GM15510 (cell line): ENCODE results near the gene NEK1.

Source experiments
- POLR2A ChIP-seq: IDR thresholded peaks from 3 replicates; pipeline ENCODE4 v1.6.1; 2011; ENCODE audit warnings: borderline replicate concordance; ENCODE audit not compliant: insufficient read length; ENCODE audit errors: extremely low read depth

The NEK1 gene, protein sequence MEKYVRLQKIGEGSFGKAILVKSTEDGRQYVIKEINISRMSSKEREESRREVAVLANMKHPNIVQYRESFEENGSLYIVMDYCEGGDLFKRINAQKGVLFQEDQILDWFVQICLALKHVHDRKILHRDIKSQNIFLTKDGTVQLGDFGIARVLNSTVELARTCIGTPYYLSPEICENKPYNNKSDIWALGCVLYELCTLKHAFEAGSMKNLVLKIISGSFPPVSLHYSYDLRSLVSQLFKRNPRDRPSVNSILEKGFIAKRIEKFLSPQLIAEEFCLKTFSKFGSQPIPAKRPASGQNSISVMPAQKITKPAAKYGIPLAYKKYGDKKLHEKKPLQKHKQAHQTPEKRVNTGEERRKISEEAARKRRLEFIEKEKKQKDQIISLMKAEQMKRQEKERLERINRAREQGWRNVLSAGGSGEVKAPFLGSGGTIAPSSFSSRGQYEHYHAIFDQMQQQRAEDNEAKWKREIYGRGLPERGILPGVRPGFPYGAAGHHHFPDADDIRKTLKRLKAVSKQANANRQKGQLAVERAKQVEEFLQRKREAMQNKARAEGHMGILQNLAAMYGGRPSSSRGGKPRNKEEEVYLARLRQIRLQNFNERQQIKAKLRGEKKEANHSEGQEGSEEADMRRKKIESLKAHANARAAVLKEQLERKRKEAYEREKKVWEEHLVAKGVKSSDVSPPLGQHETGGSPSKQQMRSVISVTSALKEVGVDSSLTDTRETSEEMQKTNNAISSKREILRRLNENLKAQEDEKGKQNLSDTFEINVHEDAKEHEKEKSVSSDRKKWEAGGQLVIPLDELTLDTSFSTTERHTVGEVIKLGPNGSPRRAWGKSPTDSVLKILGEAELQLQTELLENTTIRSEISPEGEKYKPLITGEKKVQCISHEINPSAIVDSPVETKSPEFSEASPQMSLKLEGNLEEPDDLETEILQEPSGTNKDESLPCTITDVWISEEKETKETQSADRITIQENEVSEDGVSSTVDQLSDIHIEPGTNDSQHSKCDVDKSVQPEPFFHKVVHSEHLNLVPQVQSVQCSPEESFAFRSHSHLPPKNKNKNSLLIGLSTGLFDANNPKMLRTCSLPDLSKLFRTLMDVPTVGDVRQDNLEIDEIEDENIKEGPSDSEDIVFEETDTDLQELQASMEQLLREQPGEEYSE (N-terminal part only)

DNA sequence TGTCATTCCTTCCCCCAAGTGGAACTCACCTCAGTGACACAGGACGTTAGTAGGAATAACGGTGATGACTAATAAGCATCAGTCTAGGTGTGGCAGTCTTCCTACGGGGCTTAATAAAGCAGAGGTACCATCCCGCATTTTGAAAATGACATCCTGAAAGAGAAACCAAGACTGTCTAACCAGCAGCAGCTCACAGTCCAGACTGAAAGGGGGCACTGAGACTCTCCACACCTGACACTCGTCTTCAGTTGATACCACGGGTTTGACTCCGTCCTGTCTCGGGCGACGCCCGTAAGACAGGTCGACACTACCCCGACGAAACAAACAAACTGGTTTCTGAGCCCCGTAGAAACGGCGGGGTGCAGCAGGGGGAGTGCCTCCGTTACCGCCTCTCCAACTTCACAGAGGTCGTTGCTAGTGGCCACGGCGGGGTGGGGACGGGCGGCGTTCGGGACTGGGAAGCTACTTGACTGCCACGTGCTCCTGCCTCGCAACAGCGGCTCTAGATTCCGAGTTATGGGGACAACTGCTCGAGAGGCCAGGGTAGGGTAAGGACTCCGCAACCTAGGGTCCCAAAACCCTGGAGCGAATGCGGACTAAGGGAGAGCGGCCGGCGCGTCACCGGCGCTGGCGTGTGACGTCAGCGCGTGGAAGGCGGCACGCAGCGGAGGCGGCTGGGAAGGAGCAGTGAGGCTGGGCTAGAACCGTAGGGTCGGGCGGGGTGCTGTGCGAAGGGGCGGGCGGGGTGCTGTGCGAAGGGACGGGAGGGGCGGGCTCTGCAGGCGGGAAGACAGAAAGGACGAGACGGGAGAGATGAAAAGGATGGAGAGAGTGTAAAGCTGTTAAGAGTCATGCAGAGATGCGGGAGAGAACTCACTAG lies at the start of gene NEK1:
Gene NEK1, minus strand, starts transcription at position 593 of the 880 bp plus-strand sequence. CDS start 9,953 bp downstream, outside the sequence.
- peak; percentile 95 for TF ChIP-seq POLR2A

DNA sequence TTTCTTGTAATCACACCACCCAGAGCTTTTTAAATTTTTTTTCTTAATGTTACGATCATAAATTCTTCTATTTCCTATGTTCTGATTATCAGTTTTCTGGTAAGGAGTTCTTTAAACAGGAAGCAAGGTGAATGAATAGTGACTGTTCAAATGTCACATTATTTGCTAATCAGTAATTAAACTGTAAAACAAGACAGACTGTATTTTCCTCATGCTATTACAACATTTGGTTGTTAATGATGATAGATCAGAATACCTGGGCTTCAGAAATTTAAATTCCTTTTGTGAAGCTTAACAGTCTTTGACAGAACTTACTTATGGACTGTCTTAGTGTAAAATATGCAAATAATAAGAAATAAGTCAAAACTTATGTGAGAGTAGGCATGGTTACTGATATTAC lies 49.4 kb upstream of the NEK1 start:
- TF ChIP-seq POLR2A, result no peak

DNA sequence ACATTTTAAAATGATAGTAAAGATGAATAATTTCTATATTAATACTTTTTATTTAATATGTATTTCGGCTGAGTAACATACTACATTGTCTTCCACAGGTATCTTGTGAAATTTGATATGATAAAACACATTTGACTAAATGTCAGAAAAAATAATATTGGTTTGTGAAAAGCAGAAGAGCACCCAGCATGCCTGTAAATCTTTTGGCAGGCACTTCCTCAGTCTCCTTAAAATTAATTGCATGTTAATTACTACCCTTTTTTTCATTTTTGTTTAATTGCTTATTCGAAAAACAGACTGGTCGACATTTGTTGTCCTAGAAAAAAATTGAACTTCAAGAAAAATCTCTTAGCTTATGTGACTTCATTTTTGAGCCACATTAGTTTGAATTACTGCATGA lies 48.5 kb upstream of the NEK1 start:
- no peak for TF ChIP-seq POLR2A

DNA sequence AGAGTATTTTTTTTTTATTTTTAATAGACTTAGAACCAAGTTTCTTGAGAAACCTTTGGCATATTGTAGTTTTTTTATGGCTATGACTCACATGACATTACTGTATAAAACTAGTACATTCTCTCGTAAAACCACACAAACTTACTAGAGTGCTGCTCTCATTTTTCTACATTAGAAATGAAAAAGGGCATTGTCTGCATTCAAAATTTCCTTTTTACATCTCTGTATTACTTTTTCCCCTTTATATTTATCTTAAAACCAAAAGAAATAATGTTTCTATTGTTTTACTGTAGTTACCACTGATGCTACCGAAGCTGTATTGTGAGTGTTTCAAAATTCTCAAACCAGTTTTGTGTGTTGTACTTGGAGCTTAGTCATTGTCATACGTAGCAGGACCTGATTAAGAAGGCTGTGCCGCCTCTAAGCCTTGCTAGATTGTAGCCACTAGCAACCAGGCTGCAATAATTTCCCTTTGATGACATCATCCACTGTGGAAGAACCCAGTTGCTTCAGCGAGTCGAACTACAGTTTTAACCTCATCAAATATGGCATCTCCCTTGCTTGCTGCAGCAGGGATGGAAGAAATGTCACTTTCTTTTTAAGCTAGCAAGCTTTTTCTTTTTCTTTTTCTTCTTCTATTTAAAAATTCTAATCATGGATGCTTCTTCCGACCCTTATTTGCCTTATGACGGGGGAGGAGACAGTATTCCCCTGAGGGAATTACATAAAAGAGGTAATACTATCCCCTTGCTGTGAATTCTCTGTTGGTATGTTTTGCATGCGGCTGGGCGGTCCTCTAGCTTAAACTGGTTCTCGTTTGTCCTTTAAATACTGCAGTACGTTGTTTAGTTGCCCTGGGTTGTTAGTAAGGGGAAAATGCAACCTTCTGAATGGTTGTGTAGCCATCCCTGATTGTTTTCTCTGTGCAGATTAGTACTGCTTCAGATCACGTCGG lies 47.6 kb upstream of the NEK1 start:
- TF ChIP-seq POLR2A, result no peak

DNA sequence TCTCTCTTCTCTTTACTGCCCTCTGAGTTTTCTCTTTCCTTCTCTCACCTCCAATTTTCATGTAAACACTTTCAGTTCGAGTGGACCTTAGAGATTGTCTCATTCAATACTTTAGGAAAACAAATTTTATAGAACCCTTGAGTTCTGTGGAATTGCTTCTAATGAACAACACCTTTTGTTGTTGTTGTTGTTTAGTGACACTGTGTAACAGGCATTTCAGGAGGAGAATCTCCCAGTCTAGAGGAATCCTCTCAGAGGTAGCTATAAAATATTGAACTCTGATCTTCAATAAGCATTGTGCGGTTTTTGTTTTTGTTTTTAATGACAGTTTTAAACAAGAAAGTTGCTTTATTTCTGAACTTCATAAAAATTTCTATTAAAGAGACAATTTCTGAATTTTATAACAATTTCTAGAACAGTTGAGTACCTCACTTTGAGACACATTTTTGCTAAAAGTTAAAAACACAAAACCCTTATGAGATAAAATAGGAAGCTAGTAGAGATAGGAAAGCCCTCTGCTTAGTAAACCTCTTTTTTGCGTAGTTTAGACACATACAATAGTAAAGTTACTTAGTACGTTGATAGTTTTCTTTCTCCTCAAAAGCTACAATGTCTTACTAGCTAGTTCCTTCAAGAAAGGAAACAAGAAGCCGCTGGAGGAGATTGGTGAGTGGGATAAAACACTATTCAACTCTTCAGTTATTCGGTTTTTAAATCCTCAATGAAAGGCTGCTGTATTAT lies 46.8 kb upstream of the NEK1 start:
- no peak for TF ChIP-seq POLR2A

DNA sequence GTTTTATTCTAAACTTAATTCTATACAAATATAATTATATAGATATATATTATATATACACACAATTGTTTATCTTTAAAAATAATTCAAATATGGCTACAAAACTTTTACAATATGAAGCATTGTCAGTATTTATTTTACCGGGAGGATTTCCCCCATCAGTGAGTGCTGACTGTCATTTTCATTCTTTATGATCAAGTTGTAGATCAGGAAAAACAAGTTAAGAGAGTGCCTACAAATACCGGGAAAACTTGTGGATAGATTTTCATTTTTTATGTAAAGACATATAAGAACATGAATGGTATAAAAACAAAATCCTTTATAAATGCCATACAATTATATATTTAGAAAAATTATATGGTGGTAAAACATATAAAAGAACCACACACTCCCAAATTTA lies 45.8 kb upstream of the NEK1 start:
- no peak for TF ChIP-seq POLR2A

DNA sequence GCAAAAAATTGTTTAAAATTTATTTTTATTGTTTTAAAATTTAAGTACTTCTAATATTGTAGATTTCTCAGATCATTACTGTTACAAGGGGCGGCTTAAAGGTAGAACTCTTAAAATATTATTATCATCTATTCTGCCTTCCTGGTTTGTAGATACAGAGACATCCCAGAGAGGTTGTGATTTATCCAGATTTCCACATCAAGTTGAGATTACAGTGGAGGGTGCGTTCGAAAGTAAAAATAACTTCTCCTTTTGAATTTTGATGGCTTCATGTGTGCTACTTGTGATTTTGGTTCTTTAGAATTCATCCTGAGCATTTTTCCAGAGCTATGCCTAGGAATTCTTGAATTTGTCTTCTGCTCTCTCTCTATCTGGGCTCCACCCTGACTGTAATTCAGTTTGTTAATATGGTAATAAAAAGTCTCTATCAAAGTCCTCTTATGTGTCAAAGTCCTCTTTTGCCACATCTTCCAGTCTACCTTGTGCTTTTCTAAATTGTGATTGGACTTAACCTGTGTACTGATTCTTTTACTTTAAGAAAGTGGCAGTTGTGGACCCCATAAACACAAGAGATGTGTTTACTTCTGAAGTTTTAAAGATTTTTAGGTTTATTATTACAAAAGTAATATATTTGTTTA lies 45.2 kb upstream of the NEK1 start:
- TF ChIP-seq POLR2A, result no peak

DNA sequence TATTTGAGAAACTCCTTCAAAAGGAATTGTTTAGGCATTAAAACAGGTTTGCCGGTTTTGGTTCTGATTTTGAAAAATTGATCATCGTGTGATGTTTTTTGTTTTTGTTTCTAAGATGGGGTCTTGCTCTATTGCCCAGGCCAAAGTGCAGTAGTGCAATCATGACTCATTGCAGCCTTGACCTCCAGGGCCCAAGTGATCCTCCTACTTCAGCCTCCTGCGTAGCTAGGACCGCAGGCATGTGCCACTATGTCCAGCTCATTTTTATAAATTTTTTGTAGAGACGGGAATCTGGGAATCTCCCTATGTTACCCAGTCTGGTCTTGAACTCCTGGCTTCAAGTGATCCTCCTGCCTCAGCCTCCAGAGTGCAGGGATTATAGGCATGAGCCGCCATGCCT lies 43.0 kb upstream of the NEK1 start:
- TF ChIP-seq POLR2A, result no peak

DNA sequence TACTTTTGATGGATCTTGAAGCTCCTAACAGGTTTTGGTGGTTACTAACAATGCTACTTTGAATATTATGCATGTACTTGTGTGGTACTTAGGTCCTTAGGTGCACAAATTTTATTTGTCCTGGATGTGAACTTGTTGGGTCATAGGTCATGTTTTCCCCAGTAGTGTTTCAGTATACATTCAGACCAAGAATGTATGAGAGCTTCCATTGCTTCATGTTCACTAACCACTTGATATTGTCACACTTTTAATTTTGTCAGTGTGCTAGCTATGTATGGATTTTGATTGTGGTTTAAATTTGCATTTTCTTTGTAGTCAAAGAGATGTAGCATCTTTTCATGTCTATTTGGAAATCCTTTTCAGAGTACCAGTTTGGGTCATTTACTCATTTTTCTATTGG lies 40.2 kb upstream of the NEK1 start:
- TF ChIP-seq POLR2A, result no peak

DNA sequence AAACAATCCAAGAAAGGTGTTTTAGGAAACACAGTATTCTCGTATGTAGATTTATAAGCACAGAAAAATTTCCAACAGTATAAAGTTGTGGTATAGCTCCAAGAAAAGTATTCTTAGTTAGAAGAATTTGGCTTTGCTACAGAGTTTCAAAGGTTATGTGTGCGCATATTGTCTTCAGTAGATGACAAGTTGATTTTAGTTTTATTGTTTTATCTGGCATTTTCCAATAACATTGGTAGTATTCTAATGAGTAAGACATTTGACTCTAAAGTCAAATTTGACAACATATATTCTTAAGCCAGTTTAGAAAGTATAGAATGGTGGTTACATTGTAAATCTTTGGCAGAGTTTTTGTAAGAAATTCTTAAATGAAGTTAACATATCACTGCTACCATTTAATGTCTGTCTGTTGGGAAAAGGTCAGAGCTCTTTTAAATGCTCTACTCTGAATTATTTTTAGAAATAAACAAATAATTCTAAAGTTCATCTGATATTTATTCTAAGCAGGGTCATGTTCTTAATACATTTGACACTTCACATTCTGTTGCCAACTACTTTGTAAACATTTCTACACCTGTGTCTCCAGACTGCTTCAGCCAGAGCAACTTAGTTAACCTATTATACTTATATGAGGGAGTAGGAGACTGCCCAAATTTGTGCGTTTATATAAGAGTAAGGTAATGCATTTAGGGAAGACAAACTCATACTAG lies 38.0 kb upstream of the NEK1 start:
- TF ChIP-seq POLR2A, result no peak

DNA sequence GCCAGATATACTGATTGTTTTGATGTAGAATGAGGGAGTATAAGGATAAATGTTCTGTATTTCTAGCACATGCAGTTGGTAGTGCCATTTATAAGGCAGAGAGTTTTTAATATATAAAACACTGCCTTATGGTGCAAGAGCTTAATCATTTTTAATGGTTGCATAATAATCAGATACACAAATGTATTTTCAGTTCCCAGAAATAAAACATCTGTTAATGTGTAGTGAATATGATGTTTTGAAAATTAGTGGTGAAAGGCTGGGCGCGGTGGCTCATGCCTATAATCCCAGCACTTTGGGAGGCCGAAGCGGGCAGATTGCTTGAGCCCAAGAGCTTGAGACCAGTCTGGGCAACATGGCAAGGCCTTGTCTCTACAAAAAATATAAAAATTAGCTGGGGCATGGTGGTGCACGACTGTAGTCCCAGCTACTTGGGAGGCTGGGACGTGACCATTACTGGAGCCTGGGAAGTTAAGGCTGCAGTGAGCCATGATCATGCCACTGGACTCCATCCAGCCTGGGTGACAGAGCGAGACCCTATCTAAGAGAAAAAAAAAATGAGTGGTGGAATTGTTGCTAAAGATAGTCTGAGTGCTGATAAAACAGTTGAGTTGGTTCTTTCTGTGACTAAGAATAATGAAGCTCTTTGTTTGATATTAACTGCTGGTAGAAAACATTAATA lies 37.3 kb upstream of the NEK1 start:
- TF ChIP-seq POLR2A, result no peak
